ENCODE measurements around the gene ACE. TPM values are rescaled to one million over a fixed set of nuclear protein-coding genes. Genes with fewer than 3 reads are reported as not detected.

ACE gene
- total and polyA plus RNA-seq, 8 donors = 3.1 to 18.3 (median 6.4) TPM

- Histone ChIP-seq H3K4me3 (no peak overlapping the region), H3K27me3 (no peaks in the 10 kb centered on the region), H3K36me3 (no peaks in the 10 kb centered on the region), H3K9me3 (no peaks in the 10 kb centered on the region), H3K4me1 (peaks cover 0 to under 1% (median 0%) of the 10 kb centered on the region in 3 donors), H3K27ac (no peak overlapping the region)
- no peak for ATAC-seq
- DNase-seq = peak in 1 of 6 donors; percentile 65
- intact Hi-C loops (cut with DNase I) = loop anchor here in 1 of 3 donors (10.0 kb wide), 1 partner anchor 59 kb away; no protein-coding TSS in a partner anchor
- FAIRE-seq = no peak
- 88 to 96% methylated on average over 16 of the region's 16 CpGs for WGBS, 2 donors
- TF ChIP-seq CTCF (IDR thresholded peaks at IDR 0.05) = no peak
Observed at GRCh38 chr17:63483655-63484575, 7.1 kb downstream of the ACE start.

GRCh38 chr17:63486317-63487013 is 9.6 kb downstream of the ACE start:
- Histone ChIP-seq H3K27me3 (no peaks in the 10 kb centered on the region), H3K4me1 (no peaks in the 10 kb centered on the region), H3K4me3 (no peak overlapping the region), H3K36me3 (no peaks in the 10 kb centered on the region), H3K27ac (no peak overlapping the region), H3K9me3 (no peaks in the 10 kb centered on the region)
- DNase-seq (peak in 1 of 6 donors; percentile 46), FAIRE-seq (no peak), ATAC-seq (no peak)
- no peak for TF ChIP-seq CTCF (IDR thresholded peaks at IDR 0.05)
- WGBS, 2 donors = 77 to 83% methylated on average over 12 of the region's 12 CpGs
- intact Hi-C loops (cut with DNase I) = loop anchor here in 1 of 3 donors (10.0 kb wide), 1 partner anchor 62 kb away; no protein-coding TSS in a partner anchor

GRCh38 chr17:63487014-63487339 is 10.1 kb downstream of the ACE start:
- FAIRE-seq (no peak), ATAC-seq (no peak), DNase-seq (peak in 1 of 6 donors; percentile 45)
- no peak overlapping the region for H3K4me3 ChIP-seq
- no peaks in the 10 kb centered on the region for H3K27me3 ChIP-seq
- no peak for TF ChIP-seq CTCF (IDR thresholded peaks at IDR 0.05)
- H3K27ac ChIP-seq = no peak overlapping the region
- no peaks in the 10 kb centered on the region for H3K4me1 ChIP-seq
- H3K36me3 ChIP-seq = no peaks in the 10 kb centered on the region
- intact Hi-C loops (cut with DNase I) = loop anchor here in 1 of 3 donors (10.0 kb wide), 1 partner anchor 62 kb away; no protein-coding TSS in a partner anchor
- no peaks in the 10 kb centered on the region for H3K9me3 ChIP-seq
- 79 to 86% methylated on average over 11 of the region's 11 CpGs for WGBS, 2 donors

- intact Hi-C loops (cut with DNase I) = loop anchor here in 1 of 3 donors (10.0 kb wide), 1 partner anchor 64 kb away; no protein-coding TSS in a partner anchor
- peak in 2 of 6 donors; percentile 22 to 27 for DNase-seq
Observed at GRCh38 chr17:63488851-63489250, 12.0 kb downstream of the ACE start.

More at GRCh38 chr17:63488851-63489250, 12.0 kb downstream of the ACE start:
- Histone ChIP-seq H3K27ac (no peak overlapping the region), H3K4me3 (no peak overlapping the region), H3K36me3 (no peaks in the 10 kb centered on the region), H3K4me1 (no peaks in the 10 kb centered on the region), H3K9me3 (no peaks in the 10 kb centered on the region), H3K27me3 (no peaks in the 10 kb centered on the region)
- no peak for ATAC-seq
- 87 to 93% methylated on average over 10 of the region's 10 CpGs for WGBS, 2 donors
- no peak for FAIRE-seq
- no peak for TF ChIP-seq CTCF (IDR thresholded peaks at IDR 0.05)
